OCI-M1 (cell line): ENCODE data around the gene PPP1R12B.
"Not testable (repeated sequence)": the region's sequence is repeated elsewhere in the genome, so short reads cannot be mapped to it uniquely, and the experiment has no call there.

ENCODE experiments used
- DNase-seq: peaks from one replicate; lab custom pipeline; 2025; lab: John Stamatoyannopoulos, UW

The PPP1R12B gene

GRCh38 chr1:202561726-202562443, 213.4 kb downstream of the PPP1R12B start:
- DNase-seq, result no peak

- no peak for DNase-seq
These were observed 214.1 kb downstream of the PPP1R12B start for GRCh38 chr1:202562444-202563060.

- no peak for DNase-seq
These were observed 215.3 kb downstream of the PPP1R12B start for GRCh38 chr1:202563818-202564217.

- DNase-seq, result no peak
These were observed 216.5 kb downstream of the PPP1R12B start for GRCh38 chr1:202564958-202565495.

- peak; percentile 10 for DNase-seq
These were observed 217.5 kb downstream of the PPP1R12B start for GRCh38 chr1:202565890-202566602.

- DNase-seq, result no peak
These were observed 219.2 kb downstream of the PPP1R12B start for GRCh38 chr1:202567738-202568137.

- DNase-seq, result no peak
These were observed 219.9 kb downstream of the PPP1R12B start for GRCh38 chr1:202568410-202568809.

GRCh38 chr1:202568826-202569225, 220.3 kb downstream of the PPP1R12B start:
- DNase-seq, result no peak

GRCh38 chr1:202569393-202570322, 221.2 kb downstream of the PPP1R12B start:
- DNase-seq, result no peak

GRCh38 chr1:202571719-202572339, 223.3 kb downstream of the PPP1R12B start:
- peak; percentile 79 for DNase-seq

GRCh38 chr1:202572867-202573266, 224.4 kb downstream of the PPP1R12B start:
- no peak for DNase-seq

GRCh38 chr1:202575918-202576653, 227.6 kb downstream of the PPP1R12B start:
- no peak for DNase-seq

- peak; percentile 41 for DNase-seq
These were observed 228.3 kb downstream of the PPP1R12B start for GRCh38 chr1:202576816-202577215.

- DNase-seq, result peak; percentile 91
These were observed 228.9 kb downstream of the PPP1R12B start for GRCh38 chr1:202577381-202577780.

- no peak for DNase-seq
These were observed 229.6 kb downstream of the PPP1R12B start for GRCh38 chr1:202578001-202578504.

- no peak for DNase-seq
These were observed 230.1 kb downstream of the PPP1R12B start for GRCh38 chr1:202578565-202578964.

GRCh38 chr1:202579806-202580205, 231.3 kb downstream of the PPP1R12B start:
- DNase-seq, result no peak

- no peak for DNase-seq
These were observed 232.1 kb downstream of the PPP1R12B start for GRCh38 chr1:202580619-202581018.

GRCh38 chr1:202582350-202582749, 233.9 kb downstream of the PPP1R12B start:
- DNase-seq, result not testable (repeated sequence)
